K562 treated with DMSO at 1 percent for 4 hours (cell line): ENCODE measurements around the gene IGSF23. TPM values are rescaled to one million over a fixed set of nuclear protein-coding genes. Genes with fewer than 3 reads are reported as not detected.

ENCODE experiments used
- total RNA-seq: library from RNA; unstranded; fragments of 300-600 nt; gene quantifications from 2 replicates; pipeline ENCODE4 v1.2.3, GENCODE V29; 2022; ENCODE audit not compliant: insufficient read depth

The IGSF23 gene
- total RNA-seq = not detected in 2 replicates

GRCh38 chr19:44613295-44614178 lies at the start of gene IGSF23:
TSS of gene IGSF23 (plus strand) at chr19:44613563. CDS start at chr19:44613646, 83 bp downstream.

GRCh38 chr19:44643605-44644401 lies 30.4 kb downstream of the IGSF23 start, which contains the start of gene PVR:
TSS of gene PVR (plus strand) at chr19:44643910. CDS start at chr19:44644097, 187 bp downstream.

GRCh38 chr19:44671400-44671799 lies 58.0 kb downstream of the IGSF23 start, which contains the start of gene CEACAM19:
TSS of gene CEACAM19 (plus strand) at chr19:44671482. CDS start at chr19:44671932, 450 bp downstream.

Other genes with a start within 250 kb of the IGSF23 start
- gene ZNF285, start 212.0 kb upstream of the IGSF23 start, total RNA-seq = 0.29 TPM in 1 of 2 replicates, not detected in the other
- 1.1 and 3.1 TPM in 2 replicates for gene ZNF229, start 165.1 kb upstream of the IGSF23 start, total RNA-seq
- 2.2 and 3.0 TPM in 2 replicates for gene ZNF180, start 113.0 kb upstream of the IGSF23 start, total RNA-seq
- gene CEACAM20, start 83.9 kb upstream of the IGSF23 start, total RNA-seq = not detected in 2 replicates
- 14.1 and 16.0 TPM in 2 replicates for gene PVR, start 30.3 kb downstream of the IGSF23 start, total RNA-seq
- 2.5 and 3.0 TPM in 2 replicates for gene CEACAM19, start 57.9 kb downstream of the IGSF23 start, total RNA-seq
- not detected in 2 replicates for gene CEACAM16, start 85.6 kb downstream of the IGSF23 start, total RNA-seq
- gene BCL3, start 135.1 kb downstream of the IGSF23 start, total RNA-seq = 7.5 and 13.9 TPM in 2 replicates
- 0.71 TPM in 1 of 2 replicates, not detected in the other for gene CBLC, start 164.3 kb downstream of the IGSF23 start, total RNA-seq
- 3.5 and 4.6 TPM in 2 replicates for gene BCAM, start 195.5 kb downstream of the IGSF23 start, total RNA-seq
- gene NECTIN2, start 232.7 kb downstream of the IGSF23 start, total RNA-seq = 127 and 137 TPM in 2 replicates